ENCODE measurements around the gene ALDH7A1.
"Not testable (repeated sequence)": the region's sequence is repeated elsewhere in the genome, so short reads cannot be mapped to it uniquely, and the experiment has no call there.

ALDH7A1 gene

DNA sequence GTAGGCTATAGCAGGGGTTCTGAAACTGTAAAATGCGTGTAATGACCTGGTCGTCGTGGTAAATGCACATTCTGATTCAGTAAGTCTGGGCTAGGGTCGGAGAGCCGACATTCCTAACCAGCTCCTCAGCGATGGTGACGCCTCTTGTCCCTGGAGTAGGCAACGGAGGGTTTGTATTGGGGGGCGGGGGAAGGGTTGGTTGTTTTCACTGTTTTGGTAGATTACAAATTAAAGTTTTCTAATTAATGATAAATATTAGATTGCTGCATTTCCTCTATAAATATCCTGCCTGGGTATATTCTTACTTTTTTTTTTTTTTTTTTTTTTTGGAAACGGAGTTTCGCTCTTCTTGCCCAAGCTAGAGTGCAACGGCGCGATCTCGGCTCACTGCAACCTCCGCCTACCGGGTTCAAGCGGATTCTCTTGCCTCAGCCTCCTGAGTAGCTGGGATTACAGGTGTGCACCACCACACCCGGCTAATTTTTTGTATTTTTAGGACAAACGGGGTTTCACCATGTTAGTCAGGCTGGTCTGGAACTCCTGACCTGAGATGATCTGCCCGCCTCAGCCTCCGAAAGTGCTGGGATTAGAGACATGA is 566 bp upstream of the ALDH7A1 start:
- DNase-seq (ENCODE audit: low read depth, low spot score), result no peak

- no peak for DNase-seq (ENCODE audit: low read depth, low spot score)
Measured at GRCh38 chr5:126591549-126591948, 3.5 kb downstream of the ALDH7A1 start.

GRCh38 chr5:126589536-126590297 is 5.3 kb downstream of the ALDH7A1 start:
- no peak for DNase-seq (ENCODE audit: low read depth, low spot score)

DNA sequence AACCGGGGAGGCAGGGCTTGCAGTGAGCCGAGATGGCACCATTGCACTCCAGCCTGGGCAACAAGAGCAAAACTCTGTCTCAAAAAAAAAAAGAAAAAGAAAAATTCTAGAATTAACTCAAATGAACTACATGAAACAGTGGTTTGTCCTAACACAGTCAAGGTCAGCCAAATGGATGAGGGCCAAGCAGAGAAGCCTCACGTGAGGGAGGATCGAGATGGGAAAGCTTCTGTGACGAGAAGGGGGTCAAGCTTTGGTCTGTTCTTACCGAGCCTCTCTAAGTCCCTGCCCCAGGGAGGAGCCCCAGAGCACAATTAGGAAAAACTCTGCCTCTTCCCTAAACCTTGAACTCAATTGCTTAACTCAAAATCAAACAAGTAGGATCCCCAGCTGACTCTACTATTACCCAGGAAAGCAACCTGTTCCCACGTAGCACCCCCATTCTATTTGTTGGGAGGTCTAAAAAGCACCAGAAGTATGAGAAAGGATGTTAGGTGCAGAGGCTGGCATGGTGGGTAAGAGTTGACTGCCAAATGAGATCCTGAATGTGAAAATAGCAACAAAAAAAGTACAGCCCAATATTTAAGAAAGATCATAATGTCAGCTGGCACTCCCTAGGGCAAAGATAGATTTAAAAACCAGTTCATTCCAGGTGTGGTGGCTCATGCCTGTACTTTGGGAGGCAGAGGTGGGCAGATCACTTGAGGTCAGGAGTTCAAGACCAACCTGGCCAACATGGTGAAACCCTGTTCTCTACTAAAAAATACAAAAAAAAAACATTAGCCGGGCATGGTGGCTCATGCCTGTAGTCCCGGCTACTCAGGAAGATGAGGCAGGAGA is 7.2 kb downstream of the ALDH7A1 start:
- no peak for DNase-seq (ENCODE audit: low read depth, low spot score)

GRCh38 chr5:126583761-126584160 is 11.3 kb downstream of the ALDH7A1 start:
- no peak for DNase-seq (ENCODE audit: low read depth, low spot score)

DNA sequence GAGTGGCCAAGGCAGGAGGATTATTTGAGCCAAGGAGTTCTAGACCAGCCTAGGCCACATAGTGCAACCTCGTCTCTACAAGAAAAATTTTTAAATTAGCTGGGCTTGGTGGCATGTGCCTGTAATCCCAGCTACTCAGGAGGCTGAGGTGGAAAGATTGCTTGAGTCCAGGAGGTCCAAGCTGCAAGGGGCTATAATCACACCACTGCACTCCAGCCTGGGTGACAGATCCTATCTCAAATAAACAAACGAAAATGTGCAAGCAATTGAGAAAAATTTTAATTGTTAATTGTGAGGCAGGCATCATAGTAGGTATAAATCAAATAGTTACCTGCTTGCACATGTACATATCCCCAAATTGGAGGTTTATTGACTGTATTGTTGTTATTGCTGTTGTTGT is 15.3 kb downstream of the ALDH7A1 start:
- DNase-seq (ENCODE audit: low read depth, low spot score), result no peak

DNA sequence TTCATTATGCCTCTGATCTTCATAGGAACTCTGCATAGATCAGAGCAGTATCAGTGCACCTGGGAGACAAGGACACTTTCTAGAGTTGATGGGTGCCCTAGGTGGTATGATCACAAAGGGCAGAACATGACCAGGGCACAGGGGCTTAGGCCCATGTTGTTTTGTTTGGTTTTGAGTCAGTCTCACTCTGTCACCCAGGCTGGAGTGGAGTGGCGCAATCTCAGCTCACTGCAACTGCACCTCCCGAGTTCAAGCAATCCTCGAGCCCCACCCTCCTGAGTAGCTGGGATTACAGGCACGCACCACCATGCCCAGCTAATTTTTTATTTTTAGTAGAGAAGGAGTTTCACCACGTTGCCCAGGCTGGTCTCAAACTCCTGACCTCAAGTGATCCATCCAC is 17.6 kb downstream of the ALDH7A1 start:
- no peak for DNase-seq (ENCODE audit: low read depth, low spot score)

GRCh38 chr5:126576974-126577373 is 18.0 kb downstream of the ALDH7A1 start:
- no peak for DNase-seq (ENCODE audit: low read depth, low spot score)

DNA sequence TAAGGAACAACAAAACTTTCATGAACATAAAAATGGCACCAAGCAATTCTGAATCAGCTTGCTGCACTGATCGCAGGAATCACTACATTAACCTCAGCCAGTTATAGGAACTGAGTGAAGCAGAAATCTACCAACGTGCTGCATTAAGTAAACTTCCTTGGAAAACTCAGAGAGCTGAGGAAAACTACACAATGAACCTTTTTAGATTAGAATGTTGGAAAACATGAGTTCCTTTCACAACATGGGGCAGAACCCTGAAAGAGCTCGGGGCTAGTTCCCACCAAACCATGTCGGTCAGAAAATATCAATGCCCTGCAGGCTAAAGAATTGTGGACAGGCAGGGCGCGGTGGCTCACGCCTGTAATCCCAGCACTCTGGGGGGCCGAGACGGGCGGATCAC is 19.4 kb downstream of the ALDH7A1 start:
- DNase-seq (ENCODE audit: low read depth, low spot score), result no peak

- no peak for DNase-seq (ENCODE audit: low read depth, low spot score)
Measured at GRCh38 chr5:126568206-126568755, 26.7 kb downstream of the ALDH7A1 start.

- no peak for DNase-seq (ENCODE audit: low read depth, low spot score)
Measured at GRCh38 chr5:126562823-126563222, 32.2 kb downstream of the ALDH7A1 start.

DNA sequence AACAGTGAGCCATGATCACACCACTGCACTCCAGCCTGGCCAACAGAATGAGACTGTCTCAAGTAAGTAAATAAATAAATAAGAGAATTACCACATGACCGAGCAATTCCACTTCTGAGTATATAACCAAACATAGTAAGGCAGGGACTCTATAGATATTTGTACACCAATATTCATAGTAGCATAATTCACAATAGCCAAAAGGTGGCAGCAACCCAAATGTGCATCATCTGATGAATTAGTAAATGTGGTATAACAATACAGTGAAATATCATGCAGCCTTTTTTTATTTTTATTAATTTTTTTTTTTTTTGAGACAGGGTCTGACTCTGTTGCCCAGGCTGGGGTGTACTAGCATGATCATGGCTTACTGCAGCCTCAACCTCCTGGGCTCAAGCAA is 33.1 kb downstream of the ALDH7A1 start:
- DNase-seq (ENCODE audit: low read depth, low spot score), result no peak

DNA sequence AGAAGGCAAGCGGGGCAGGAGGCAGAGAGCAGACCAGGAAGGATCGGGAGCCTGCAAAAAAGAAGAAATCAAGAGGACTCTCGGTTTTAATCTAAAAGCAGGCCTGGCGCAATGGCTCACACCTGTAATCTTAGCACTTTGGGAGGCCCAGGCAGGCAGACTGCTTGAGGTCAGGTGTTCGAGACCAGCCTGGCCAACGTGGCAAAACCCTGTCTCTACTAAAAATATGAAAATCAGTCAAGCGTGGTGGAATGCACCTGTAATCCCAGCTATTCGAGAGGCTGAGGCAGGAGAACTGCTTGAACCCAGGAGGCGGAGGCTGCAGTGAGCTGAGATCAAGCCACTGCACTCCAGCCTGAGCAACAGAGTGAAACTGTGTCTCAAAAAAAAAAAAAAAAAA is 39.9 kb downstream of the ALDH7A1 start:
- not testable (repeated sequence) for DNase-seq (ENCODE audit: low read depth, low spot score)

GRCh38 chr5:126552614-126553013 is 42.4 kb downstream of the ALDH7A1 start:
- DNase-seq (ENCODE audit: low read depth, low spot score), result no peak

GRCh38 chr5:126544087-126544740 is 50.8 kb downstream of the ALDH7A1 start:
- no peak for DNase-seq (ENCODE audit: low read depth, low spot score)

GRCh38 chr5:126543660-126544059 is 51.4 kb downstream of the ALDH7A1 start:
- no peak for DNase-seq (ENCODE audit: low read depth, low spot score)

DNA sequence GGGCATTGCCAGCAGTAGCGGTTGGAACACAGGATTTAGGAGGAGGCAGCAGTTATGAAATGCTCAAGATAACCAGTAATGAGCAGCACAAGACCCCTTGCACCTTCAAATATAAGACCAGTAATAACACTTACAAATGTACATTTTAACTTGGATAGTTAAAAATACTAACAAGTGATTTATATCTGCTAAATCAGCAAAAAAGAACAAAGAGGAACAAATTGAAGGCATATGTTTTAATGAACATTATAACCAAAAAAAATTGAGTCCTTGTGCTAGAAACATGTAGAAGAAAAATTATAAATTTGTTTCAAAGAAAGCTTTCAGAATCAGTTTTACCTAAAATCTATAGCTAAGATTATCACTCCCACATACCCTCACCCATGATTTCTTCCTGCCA is 52.0 kb downstream of the ALDH7A1 start:
- DNase-seq (ENCODE audit: low read depth, low spot score), result no peak

DNA sequence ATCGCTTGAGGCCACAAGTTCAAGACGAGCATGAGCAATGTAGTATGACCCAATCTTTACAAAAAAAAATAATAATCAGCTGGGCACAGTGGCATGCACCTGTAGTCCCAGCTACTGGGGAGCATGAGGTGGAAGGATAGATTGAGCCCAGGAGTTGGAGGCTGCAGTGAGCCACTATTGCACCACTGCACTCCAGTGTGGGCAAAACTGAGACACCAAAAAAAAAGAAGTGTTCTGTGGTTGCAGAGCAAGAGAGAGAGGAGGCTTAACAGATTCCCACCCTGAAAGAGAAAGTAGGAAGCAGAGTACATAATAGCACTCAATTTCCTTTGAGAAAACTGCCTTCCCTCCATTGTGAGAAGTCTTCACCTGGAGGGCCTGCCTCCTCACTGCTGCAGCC is 52.6 kb downstream of the ALDH7A1 start:
- no peak for DNase-seq (ENCODE audit: low read depth, low spot score)

DNA sequence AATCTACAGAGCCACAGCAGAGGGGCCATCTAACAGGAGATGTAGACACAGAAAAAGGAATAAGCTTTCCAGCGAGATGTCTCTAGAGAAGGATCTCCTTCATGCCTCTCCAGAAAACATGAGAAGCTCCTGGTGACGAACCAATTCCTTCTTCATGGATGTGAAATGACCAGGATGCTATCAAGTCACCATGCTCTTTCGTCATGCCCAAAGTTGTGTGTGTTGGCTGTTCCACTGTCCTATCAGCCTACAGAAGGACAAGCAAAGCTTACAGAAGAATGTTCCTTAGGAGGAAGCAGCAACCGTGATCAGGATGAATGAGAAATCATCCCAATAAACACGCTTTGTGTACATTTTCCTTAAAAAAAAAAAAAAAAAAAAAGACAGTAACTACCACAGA is 54.4 kb downstream of the ALDH7A1 start:
- DNase-seq (ENCODE audit: low read depth, low spot score), result no peak

DNA sequence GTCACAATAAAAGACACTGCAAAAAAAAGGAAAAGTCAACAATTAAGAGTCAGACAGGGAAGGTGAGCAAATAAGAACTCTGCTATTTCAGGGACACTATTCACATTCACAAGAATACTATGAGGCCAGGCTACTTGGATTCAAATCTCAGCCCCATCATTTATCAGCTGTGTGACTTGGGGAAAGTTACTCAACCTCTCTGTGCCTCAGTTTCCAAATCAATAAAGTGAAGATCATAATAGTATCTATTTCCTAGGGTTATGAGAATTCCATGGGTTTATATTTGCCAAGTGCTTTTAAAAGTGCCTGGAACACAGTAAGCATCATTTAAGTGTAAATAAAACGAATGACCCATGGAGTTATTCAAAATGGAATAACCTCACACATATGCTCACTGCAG is 56.4 kb downstream of the ALDH7A1 start:
- DNase-seq (ENCODE audit: low read depth, low spot score), result no peak

- no peak for DNase-seq (ENCODE audit: low read depth, low spot score)
Measured at GRCh38 chr5:126536874-126537273, 58.1 kb downstream of the ALDH7A1 start.

Data from smooth muscle cell of the brain vasculature (primary cell).